GM12873 (cell line): ENCODE data around the gene EFNA2.

Experiments
- CTCF ChIP-seq: IDR thresholded peaks from 2 replicates; pipeline ENCODE4 v1.5.1; 2012; ENCODE audit warnings: low read depth, mild to moderate bottlenecking, moderate library complexity, low read length, control low read depth; ENCODE audit not compliant: insufficient read depth; ENCODE audit errors: missing control alignments

Gene EFNA2

GRCh38 chr19:1287354-1288225, 1.9 kb downstream of the EFNA2 start:
- no peak for TF ChIP-seq CTCF

- no peak for TF ChIP-seq CTCF
Observed at GRCh38 chr19:1288226-1288612, 2.5 kb downstream of the EFNA2 start.

GRCh38 chr19:1288833-1289685, 3.4 kb downstream of the EFNA2 start:
- no peak for TF ChIP-seq CTCF

- TF ChIP-seq CTCF = no peak
Observed at GRCh38 chr19:1289686-1290025, 4.0 kb downstream of the EFNA2 start.

GRCh38 chr19:1290196-1290702, 4.6 kb downstream of the EFNA2 start:
- TF ChIP-seq CTCF = no peak

- no peak for TF ChIP-seq CTCF
Observed at GRCh38 chr19:1290703-1291651, 5.3 kb downstream of the EFNA2 start.
